HG03159 (cell line): ENCODE results near the gene PRMT3.
"Not testable (repeated sequence)": the region's sequence is repeated elsewhere in the genome, so short reads cannot be mapped to it uniquely, and the experiment has no call there.

Experiments
- ATAC-seq: cut with Tn5 transposase; IDR thresholded peaks from one replicate; pipeline ENCODE4 v1.9.1; 2021; ENCODE audit warnings: mild to moderate bottlenecking, moderate library complexity; ENCODE audit not compliant: unreplicated experiment

Gene PRMT3

DNA sequence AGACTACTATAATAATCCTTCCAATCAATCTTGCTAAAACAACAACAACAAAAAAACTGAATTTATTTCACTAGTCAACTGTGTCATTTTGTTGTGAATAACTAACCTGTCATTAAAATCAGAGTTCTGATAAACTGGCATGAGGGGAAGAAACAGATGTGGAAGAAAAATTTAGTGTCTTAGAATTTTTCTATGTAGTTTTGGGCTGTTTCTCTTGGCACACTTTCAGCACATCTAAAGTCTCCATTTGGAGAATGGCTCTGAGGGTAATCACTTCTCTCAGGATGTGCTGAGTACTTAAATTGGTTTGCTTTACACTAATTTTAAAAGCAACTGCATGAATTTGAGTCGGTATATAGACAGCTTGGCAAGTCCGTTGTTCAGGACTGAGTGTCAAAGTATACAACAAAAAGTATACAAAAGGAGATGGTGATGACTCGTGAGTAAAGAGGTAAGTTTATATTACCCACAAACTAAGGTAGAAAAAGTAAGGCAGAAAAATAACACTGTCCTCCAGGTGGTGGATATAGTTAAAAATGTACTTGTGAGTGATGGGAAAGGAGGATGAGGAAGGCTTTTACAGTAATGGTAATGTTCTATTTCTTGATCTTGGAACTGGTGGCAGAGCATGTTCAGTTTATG lies 13.8 kb upstream of the PRMT3 start:
- no peak for ATAC-seq

DNA sequence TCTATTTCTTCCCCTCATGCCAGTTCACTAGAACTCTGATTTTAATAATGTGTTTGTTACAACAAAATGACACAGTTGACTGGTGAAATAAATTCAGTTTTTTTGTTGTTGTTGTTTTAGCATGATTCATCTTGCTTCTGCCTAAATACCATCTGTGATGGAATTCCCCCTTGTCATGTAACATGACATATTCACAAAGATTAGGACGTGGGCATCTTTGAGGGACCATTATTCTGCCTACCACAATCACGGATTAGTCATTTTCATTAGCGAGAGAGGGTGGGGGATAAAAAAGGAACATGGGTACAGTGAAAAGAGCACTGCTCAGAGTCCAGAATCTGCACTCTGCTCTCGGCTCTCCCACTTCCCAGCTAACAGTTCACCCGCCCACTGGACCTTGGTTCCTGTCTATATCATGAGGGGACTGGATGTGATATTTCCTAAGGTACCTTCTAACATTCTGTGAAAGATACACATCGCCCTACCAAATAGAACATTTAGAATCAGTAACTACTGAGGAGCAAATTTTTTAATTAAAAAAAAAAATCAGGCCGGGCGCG lies 12.7 kb upstream of the PRMT3 start:
- ATAC-seq: no peak

DNA sequence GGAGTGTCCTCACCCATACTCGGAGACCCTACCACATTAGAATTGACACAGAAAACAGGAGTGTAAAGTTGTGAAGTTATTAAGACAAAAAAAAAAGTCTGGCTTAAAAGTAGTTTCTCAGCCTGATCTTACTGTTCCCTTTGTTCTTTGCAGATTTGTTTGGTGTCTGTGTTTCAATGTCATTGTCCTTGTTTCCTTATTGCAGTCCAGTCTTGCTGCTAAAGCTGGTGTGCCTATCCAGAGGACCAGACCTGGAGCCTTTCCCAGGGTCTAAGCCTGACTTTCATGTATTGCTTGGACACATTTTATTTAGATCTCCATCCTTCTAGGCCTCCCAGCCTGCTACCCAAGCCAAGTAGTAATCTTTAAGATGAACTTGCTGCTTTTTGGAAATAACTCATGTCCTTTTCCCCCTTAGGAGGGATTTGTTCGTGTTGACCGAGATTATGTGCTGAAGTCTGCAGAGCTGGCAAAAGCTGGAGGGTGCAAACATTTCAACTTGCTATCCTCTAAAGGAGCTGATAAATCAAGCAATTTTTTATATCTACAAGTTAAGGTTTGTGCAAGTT lies 11.3 kb upstream of the PRMT3 start:
- no peak for ATAC-seq

DNA sequence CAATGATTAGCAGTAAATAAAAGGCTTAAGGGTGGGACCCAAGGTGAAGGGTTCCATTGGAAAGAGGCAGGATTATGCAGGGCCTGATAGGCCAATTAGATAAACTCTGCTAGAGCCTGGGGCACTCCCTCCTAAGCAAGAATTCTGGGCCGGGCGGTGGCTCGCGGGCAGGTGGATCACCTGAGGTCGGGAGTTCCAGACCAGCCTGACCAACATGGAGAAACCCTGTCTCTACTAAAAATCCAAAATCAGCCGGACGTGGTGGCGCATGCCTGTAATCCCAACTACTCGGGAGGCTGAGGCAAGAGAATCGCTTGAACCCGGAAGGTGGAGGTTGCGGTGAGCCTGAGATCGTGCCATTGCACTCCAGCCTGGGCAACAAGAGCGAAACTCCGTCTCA lies 1.5 kb upstream of the PRMT3 start:
- not testable (repeated sequence) for ATAC-seq

DNA sequence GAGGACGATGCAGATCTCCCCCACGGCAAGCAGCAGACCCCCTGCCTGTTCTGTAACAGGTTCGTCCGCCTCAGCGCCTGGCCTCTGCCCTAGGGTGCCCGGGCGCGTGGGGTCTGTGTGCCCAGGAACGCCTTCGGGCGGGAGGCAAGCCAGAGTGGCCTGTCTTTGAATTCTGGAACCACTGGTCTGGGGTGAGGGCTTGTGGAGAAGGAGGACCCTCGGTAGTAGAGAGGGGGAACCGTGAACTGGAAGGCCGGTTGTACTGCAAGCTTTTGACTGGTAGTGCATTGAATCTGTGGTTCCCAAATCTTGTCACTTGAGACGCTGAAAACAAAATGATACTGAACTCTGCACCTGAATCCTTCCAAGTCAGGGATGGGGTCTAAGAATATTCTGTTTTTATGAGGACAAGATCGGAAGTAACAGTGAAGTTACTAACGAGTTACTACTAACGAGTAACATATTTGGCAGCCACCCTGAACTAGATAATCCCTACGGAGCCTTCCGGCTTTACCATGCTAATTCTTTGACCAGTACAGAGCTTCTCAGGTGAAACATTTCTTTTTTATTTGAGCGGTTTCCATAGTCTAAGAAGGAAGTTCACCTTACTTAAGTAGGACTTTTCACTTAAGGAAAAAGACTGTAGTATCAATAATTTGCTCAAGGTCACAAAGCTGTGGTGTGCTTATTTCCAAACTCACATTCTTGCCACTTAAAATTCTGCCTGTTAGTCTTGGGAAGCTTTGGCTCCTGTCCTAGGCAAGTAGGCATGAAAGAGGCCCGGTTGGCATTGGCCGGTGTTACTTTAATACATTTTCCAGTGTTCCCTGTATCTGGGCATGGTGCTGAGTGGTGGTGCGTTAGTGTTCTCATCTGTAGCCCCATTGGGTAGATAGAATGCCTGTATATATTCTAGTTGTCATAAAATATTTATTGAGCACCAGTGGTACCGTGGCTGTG lies 860 bp downstream of the PRMT3 start:
- ATAC-seq: peak; percentile 24

DNA sequence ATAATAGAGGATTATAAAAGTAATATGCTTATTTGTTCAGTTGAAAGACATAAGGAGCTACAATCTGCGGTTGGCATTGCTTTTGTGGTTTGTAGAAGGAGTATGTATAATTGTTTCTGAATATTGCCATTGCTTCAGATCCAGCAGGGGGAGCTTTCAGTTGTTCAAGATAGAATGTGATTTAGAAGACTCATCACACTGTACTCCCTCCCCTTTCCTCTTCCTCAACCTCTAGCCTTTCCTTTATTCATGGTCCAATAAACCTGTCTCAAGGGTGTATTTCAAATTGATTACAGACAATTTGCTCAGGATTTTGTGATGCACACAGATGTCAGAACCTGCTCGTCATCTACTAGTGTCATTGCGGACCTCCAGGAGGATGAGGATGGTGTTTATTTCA lies 9.8 kb downstream of the PRMT3 start:
- peak; percentile 90 for ATAC-seq

DNA sequence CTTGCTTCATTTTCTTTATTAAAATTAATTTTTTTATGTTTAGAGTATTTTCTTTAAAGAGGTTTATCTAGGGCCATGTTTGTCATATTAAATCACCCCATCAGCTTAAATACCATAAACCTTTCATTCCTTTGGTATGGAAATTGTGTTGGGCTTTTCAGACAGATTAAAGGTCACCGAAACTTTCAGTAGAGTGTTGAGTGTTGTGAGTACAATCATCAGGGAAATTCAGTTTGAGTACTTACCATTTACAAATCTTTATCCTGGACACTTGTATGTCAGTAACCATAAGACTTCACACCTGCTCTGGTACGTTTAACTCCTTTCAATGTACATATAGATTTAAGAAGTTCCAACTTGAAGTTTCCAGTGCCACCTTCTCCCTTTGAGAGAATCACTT lies 12.0 kb downstream of the PRMT3 start:
- ATAC-seq: no peak

DNA sequence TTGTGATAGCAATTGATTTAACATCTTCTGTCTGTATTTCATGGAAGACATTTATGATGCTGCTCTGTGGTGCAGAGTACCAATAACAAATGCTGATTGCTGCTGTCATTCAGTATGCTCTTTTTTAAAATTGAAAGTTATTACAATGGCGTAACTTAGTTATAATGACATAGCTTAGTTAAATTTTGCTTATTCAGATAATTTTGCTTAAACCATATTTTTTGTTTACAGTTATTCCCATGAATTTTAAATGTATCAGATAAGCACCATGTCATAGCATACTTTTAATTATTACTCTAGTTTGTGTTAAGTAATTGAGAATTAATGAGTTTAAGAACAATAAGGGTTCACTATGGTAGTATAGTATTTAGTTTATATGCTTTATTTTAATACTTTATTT lies 15.5 kb downstream of the PRMT3 start:
- no peak for ATAC-seq

DNA sequence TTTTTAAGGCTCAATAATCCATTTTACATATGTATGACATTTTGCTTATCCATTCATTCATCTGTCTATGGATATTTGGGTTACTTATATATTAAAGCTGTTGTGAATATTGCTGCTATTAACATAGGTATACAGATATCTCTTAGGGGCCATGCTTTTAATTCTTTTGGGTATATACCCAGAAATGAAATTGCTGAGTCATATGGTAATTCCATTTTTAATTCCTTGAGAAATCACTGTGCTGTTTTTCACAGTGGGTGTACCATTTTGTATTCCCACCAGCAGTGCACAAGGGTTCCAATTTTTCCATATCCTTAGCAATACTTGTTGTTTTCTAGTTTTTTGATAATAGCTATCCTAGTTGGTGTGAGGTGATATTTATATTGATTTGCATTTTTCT lies 19.0 kb downstream of the PRMT3 start:
- no peak for ATAC-seq

DNA sequence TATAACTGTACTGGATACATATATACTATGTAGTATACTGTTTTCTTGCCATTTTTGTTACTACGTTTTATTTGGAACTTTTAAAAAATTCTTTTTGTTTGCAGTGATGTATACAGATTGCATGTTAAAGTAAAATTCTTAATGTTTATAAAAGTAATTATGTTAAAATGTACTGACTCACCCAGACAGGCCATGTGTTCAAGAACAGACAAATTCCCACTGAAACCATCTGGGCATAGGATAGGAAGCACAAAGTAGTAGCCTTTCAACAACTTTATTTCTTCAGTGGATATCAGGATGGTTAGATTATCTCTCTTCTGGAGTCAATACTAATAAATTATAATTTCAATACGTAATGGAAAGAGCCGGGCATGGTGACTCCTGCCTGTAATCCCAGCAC lies 19.8 kb downstream of the PRMT3 start:
- no peak for ATAC-seq

DNA sequence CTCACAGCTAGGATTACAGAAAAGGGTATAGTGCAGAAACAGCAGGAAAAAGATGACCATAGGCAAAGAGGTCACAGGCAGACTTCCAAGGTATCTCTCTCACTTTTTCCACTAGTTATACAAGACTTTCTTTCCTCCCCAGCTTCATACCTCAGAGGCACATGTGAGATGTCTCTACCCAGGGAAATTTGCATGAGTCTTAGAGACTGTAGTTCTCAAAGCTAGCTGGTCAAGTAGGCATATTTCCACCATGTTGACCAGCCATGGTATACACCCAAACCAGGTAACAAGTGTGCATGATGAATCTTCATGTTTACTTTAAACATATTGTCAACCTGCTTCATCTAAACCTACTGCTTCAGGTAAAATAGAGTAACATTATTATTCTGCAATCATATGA lies 27.9 kb downstream of the PRMT3 start:
- no peak for ATAC-seq

DNA sequence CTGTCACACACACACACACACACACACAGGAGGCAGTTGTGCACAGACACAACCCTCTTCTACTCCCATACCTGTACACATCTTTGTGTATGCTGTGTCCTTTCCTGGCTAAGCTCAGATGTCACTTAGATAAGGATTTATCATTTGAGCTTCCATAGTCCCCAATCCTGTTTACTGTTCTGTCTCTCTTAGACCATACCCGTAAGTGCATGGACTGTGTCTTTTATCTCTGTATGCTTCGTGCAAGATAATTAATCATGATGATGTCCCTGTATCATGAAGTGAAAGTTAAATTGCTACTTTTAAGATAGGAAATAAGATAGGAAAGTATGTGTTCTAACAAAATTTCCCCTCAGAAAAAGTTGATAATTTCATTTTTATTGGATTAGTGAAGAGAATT lies 30.3 kb downstream of the PRMT3 start:
- no peak for ATAC-seq

DNA sequence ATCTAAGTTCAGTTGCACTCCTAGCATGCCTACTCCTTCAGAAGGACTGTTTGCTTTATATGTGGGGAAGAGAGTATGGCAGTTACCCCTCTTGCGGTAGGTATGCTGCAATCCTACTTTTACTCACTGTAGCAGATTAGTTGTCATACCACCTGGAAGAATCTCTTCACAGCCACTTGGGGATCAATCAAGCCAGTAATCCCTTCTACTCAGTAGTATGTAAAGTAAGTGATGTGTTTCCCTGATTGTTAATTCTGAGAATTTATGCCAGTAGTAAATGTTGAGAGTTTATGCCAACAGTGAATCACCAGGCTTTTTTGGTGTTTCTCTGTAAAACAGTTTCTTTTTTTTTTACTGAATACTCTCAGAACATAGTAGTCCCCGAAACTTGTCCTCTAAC lies 34.4 kb downstream of the PRMT3 start:
- ATAC-seq: no peak

DNA sequence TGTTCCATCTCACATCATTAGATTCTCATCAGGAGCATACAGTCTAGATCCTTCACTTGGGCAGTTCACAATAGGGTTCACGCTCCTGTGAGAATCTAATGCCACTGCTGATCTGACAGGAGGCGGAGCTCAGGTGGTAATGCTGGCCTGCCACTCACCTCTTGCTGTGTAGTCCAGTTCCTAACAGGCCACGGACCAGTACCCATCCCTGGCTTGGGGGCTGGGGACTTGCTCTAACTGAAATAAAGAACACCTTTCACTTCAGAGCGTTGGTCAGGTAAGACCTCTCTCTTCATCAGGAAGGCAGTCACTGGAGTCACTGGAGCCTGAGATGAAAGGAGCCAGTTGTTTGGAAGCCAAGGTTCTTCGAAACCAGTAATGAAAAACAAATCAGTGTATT lies 41.7 kb downstream of the PRMT3 start:
- no peak for ATAC-seq

DNA sequence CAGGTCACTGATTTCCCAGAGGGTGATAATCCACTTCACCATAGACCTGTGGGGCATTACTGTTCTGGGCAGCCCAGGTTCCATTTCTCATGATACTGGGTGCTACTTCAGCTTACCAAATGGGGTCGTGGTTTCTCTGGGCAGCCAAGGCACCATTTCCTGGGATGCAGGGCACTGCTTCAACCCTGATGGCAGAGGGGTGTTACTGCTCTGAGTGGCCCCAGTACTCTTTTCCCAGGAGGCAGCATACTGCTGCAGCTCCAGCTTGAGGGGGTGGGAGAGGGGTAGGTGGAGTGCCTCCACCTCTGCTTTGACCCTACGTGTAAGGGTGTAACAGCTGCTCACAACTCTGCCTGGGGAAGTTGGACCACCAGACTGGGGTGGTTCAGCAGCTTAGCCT lies 51.1 kb downstream of the PRMT3 start:
- no peak for ATAC-seq

DNA sequence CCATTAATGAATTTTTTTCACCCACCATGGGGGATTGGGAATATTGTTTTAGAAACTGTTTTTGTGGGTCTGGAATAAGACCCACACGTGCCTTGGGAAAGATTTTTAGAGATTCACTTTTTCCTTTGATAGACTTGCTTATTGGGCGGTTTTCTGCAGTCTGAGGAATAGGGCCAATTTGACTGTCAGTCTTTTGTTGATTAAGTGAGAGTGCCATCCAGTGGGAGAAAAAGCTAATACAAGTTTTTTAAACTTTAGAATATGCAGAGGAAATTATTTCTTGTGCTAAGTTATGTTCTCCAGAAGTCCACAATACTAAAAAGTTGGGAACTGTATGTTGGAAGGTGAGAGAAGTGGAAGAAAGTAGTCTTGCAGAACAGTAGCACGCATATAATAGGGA lies 56.1 kb downstream of the PRMT3 start:
- ATAC-seq: no peak

DNA sequence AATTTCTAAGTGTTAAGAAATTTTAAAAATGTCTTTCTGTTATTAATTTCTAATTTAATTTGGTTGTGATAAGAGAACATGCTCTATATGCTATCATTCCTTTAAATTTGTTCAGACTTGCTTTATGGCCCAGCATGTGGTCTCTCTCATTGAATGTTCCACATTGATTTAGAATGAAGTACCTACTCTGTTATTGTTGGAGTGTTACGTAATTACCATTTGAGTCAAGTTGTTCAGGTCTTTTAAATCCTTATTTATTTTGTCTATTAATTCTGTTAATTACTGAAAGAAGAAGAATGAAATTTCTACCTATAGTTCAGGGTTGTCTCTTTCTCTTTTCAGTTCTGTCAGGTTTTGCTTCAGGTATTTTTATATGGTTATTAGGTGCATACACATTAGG lies 57.0 kb downstream of the PRMT3 start:
- no peak for ATAC-seq

DNA sequence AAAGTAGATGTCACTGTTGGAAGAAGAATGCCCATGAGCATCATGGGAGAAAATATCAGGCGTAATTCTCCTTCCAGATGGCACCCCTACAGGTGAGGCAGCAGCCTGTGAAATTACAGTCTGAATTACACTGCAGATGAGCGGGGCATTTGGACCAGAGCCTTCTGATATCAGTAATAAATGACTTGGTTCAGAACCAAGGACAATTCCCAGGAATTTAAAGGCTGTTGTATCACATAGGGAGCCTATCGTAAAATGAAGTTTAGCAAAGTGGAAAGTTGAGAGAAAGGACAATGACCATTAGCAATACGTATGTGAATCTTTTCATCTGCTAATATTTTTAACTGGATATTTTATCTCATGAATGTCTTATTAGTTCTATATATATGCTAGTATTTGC lies 61.3 kb downstream of the PRMT3 start:
- no peak for ATAC-seq

DNA sequence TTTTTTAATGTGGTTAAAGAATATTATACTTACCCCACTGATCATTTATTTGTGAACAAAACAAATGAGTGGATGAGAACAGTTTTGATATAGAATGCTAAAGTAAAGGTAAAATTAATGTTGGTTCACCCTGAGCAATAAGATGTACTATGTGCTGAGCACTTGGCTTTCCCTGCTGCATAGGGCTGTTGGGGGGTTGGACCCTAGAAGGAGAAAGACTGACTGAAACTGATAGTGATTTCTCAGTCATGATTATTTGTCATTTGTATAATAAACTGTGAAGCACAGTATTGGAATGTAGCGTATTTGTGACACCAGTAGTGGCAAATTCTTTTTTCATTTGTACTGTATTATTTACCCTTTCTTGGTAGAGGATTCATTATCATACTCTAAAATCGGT lies 63.3 kb downstream of the PRMT3 start:
- no peak for ATAC-seq

DNA sequence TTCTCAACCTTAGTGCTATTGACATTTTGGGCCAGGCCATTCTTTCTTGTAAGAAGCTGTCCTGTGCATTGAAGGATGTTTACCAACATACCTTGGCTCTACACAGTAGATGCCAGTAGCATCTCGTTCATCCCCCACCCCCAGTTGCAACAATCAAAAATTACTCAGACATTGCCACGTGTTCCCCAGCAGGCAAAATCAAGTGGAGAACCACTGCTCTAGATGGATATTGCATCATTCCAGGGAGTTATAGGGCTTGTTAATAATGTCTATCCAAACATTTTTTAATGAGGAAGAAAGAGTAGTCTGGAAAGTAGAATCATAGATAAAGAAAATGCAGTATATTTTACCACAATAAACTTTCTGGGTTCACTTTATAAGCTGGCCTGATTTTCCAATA lies 64.1 kb downstream of the PRMT3 start:
- no peak for ATAC-seq

DNA sequence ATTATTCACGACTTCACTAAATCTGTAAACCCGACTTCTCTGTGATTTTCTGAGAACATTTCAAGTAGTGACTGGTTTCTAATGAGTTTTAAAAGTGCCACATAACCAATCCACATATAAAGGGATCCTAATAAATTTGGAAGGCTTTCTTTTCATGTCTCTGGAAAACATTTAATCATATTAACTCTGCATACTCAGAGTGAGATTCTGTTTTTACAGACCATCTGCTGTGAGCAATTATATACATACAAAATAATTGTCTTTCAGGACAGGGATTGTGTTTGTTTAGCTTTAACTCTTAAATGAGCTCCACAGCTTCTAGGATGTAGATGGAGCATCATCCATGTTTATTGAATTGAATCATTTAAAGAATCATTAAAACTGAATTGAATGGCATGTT lies 65.1 kb downstream of the PRMT3 start:
- no peak for ATAC-seq
